ENCODE measurements around the gene GDF11.

GDF11 gene

GRCh38 chr12:55724226-55724939 lies 18.5 kb upstream of the GDF11 start:
- peak; percentile 77 for DNase-seq

DNA sequence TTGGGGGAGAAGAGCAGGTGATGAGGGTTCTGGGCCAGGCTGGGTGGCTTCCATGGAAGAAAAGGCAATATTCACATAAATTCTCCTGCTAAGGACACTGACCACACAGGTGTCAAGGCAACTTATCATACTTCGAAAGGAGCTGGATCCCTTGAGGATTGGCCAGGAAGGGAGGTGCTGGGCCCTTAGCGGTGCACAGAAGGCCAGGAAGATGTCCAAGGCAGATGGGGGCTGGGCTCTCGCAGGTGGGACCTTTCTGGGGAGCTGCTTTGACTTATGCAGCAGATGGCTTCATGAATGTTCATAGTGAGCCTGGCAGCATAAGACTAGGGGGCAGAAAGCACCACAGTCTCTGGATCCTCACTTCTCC lies 18.0 kb upstream of the GDF11 start:
- no peak for DNase-seq

GRCh38 chr12:55725556-55725955 lies 17.4 kb upstream of the GDF11 start:
- DNase-seq: no peak

DNA sequence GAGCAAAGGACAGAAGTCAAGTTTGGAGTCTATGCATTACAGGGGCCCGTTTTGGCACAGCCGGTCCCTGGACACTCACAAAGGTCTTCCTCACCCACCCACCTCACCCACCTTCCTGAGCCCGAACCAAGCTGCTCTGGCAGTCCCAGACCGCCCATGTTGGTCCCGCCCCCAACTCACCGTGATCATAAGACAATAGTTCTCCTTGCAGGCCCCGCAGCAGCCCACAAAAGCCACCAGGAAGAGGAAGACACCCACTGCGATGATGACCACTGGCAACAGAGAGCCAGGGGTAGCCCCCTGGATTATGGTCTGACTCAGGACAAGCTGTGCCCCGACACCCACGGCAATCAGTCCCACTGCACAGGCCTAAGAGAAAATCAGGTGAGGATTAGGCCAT lies 16.0 kb upstream of the GDF11 start:
- no peak for DNase-seq

DNA sequence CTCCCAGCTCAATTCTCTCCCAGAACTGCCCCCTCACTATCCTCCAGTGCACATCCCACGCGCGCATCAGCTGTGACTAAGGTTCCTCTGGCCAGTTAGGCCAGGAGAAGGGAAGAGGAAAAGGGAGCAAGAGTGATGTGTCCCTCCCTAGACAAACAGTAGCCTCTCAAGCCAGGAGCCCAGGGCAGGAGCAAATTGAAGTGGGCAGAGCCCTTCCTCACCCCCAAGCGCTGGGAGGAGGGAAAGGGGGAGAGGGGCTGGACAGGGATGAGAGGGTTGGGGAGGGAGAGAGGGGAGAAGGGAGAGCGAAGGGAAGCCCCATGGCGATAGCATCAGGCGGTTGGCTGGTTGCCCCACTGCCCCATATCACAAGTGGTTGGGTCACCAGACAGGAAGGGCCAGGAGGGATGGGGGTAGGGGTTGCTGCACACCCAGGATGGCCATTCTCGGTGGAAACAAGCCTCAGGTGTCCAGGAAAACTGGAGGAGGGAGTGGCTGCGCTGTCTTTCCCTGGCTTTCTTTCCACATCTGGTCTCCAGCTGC lies 15.2 kb upstream of the GDF11 start:
- no peak for DNase-seq

- peak; percentile 33 for DNase-seq
Observed at GRCh38 chr12:55728186-55728938, 14.6 kb upstream of the GDF11 start.

GRCh38 chr12:55728939-55729818 lies 13.7 kb upstream of the GDF11 start, which contains the start of gene CD63:
TSS of gene CD63 (minus strand) at chr12:55729009. CDS start at chr12:55728341, 668 bp downstream.
- peak; percentile 71 for DNase-seq

DNA sequence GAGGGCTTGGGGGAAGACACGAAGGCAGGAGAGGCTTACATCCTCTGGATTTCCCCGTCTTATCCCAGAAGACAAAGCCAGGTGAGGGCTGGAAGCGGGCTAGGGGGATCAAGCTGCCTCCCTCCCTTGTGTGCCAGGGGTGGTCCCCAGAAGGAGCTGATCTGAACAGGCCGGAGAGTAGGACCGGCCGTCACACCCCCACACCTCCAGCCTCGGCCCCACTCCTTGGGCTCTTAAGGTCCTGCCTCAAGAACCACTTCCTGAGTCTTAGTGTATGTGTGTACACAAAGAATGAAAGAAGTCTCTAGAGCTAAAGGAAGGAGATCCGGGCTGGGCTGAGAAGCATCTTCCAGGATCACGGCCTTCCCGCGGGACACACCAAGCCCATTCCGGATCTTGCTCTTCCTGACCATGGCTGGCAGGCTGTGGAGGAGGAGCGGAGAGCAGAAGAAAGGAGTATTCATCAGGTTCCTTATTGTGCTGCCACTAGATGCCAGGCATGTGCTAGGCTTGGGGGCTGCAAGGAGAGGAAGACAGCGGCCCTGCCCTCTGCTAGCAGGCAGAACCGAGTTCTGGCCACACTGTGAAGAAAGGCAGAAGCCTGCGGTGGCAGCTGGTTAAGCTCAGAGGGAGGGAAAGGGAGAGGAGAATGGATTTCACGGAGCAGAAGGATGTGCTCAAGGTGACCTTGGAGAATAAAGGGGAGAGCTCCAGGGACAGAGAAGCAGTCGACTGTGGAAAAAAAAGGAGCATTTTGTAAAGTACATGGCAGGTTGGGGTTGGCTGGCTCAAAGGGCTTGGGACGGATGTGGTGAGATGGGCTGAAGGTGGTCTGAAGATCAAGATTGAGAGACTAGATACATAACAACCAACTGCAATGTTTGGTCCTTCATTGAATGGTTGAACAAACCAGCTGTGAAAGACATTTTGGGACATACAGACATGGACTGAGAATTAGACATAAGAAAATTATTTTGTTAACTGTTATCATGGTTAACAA lies 12.8 kb upstream of the GDF11 start:
- peak; percentile 43 for DNase-seq

DNA sequence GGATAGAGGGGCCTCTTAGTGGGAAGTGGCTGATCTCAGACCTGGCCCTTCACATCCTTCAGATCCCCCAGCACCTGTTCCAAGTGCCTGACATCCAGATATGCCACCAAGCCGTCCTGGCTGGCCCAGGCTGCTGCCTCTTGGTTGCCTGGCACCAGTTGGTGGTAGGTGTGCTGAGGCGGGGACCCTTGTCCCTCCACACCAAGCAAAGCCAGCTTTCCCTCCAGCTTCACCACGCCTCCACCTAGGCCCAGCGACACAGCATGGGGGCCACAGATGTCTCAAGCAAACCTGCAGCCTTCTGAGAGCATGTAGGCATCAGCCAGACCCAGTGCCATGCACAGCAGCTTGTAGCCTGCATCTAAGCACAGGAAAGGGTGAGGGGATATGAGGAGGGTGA lies 10.6 kb upstream of the GDF11 start:
- no peak for DNase-seq

DNA sequence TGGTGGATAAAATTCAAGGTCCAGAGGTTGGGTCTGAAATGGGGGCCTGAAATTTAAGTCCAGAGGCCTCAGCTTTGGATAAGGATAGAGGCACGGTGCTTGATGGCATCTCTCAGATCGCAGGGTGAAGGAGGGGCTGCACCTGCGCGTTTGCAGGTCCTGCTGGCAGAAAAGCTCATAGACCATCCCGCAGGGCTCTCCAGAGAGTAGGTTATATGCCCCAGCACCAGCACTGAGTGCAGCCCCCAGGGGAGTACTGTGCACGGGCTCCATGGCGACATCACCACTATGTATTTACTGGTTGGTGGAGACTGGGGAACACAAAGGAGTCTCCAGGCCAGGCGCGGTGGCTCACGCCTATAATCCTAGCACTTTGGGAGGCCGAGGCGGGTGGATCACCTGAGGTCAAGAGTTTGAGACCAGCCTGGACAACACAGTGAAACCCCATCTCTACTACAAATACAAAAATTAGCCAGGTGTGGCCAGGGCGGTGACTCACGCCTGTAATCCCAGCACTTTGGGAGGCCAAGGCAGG lies 9.8 kb upstream of the GDF11 start:
- no peak for DNase-seq

- DNase-seq: no peak
Observed at GRCh38 chr12:55733858-55734257, 9.1 kb upstream of the GDF11 start.

- no peak for DNase-seq
Observed at GRCh38 chr12:55734595-55734994, 8.3 kb upstream of the GDF11 start.

DNA sequence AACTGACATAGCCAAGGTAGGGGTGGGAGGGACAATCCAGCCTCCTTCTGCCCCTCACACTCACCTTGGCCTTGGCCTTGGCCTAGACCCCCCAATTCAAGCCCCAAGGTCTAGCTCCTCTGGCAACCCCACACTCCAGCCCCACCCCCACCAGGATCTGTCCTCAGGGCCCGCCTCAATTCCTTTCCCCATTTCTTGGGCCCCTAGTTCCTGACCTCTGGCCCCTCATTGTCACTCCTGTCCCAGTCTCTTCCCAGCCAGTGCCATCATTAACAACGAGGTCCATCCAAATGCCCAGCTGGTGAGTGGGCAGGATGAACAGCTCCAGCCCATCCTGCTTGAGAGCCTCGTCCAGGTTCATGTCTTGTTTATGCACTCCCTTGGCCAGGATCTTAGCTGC lies 6.8 kb upstream of the GDF11 start:
- no peak for DNase-seq

GRCh38 chr12:55736780-55737580 lies 5.9 kb upstream of the GDF11 start:
- peak; percentile 70 for DNase-seq

GRCh38 chr12:55737581-55738122 lies 5.3 kb upstream of the GDF11 start:
- no peak for DNase-seq

- DNase-seq: peak; percentile 90
Observed at GRCh38 chr12:55738123-55739024, 4.5 kb upstream of the GDF11 start.

DNA sequence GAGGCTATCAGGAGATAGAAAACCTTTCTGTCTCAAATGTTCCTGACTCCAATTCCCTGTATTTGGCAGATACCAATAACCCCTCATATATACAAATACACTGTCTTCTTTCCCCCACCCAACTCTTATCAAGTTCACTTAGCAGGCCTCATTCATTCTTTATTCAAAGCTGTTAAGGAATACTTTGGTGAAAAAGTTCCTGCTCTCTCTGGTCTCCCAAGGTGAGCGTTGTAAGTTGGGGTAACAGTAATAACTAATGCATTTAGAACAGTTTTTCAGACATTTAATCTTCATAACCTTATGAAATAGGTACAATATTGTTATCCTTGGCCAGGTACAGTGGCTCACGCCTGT lies 3.9 kb upstream of the GDF11 start:
- no peak for DNase-seq

DNA sequence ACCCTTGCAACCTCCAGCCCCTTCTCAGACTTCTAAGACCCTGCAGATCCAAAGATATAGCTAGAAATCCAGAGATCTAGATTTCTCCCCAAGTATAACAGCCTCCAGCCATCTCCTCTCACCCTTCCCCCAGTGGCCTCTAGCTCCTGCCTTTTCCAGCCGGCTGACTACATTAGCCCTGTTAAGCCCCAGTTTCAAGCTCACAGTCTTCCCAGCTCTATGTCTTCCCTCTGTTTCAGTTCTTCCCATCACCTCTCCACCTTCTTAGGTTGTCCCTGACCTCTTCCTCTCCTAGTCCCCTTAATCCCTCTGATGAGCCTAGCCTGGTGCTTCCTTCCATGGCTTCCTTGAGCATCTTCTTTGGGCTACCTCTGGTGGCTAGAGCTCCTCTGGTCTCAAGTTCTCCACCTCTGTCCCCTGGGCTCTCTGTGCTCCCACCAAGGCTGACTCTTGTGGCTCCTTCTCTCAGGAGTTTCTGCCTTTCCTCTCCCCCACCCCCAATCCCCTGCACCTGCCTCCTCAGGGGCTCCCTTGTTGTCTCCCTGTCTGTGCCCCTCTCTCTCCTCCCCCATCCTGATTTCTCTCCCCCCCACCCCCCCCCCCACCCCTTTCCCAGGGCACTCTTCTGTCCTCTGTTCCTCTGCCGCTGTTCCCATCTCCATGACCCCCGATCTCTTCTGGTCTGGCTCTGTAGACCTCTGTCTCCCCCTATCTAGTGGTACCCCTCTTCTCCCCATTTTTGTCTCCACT lies 816 bp upstream of the GDF11 start:
- DNase-seq: no peak
